Prostate gland (tissue), 2 donors: ENCODE measurements around the gene ZNF835. TPM values are rescaled to one million over a fixed set of nuclear protein-coding genes. Genes with fewer than 3 reads are reported as not detected.
"Not testable (repeated sequence)": the region's sequence is repeated elsewhere in the genome, so short reads cannot be mapped to it uniquely, and the experiment has no call there.

ENCODE experiments used
- DNase-seq: peaks from one replicate; pipeline ENCODE4 v3.0.0-alpha.2; 2019; ENCODE audit warnings: low spot score
- H3K27ac ChIP-seq, 2 donors: fragments of 200-600 bp; sonication (generic); 2 replicates each; pipeline ENCODE4 v1.5.1; 2017 to 2019
- H3K27me3 ChIP-seq: fragments of 200-600 bp; sonication (generic); replicated peaks from 2 replicates; pipeline ENCODE4 v1.5.1; 2019; ENCODE audit not compliant: insufficient read depth
- H3K36me3 ChIP-seq, 2 donors: fragments of 200-600 bp; sonication (generic); 1 replicate in 1 of 2; 2 replicates in 1 of 2; pipeline versions ENCODE4 v1.5.1 to v1.8.1; 2017 to 2019
- H3K4me1 ChIP-seq: fragments of 200-600 bp; sonication (generic); replicated peaks from 2 replicates; pipeline ENCODE4 v1.5.1; 2019
- H3K4me3 ChIP-seq, 2 donors: fragments of 200-600 bp; sonication (generic); 2 replicates each; pipeline ENCODE4 v1.5.1; 2017 to 2019
- H3K9me3 ChIP-seq: fragments of 200-600 bp; sonication (generic); 2 replicates; pipeline ENCODE4 v1.5.1; 2017
- POLR2A ChIP-seq: fragments of 450-650 bp; IDR thresholded peaks from one replicate; pipeline ENCODE4 v1.6.1; 2016; ENCODE audit warnings: antibody characterized with exemption, mild to moderate bottlenecking
- POLR2AphosphoS5 ChIP-seq: sonication (generic); formaldehyde crosslinking; IDR thresholded peaks from one replicate; pipeline ENCODE4 v1.6.1; 2017; ENCODE audit warnings: antibody characterized with exemption
- WGBS: methylation state at CpG from one replicate; pipeline ENCODE4 v1.1.5; 2018; 5-methylcytosine and 5-hydroxymethylcytosine counted together
- intact Hi-C: fragments of 100-400 bp; cut with DNase I; formaldehyde crosslinking; loops from one replicate; pipeline ENCODE4 v1.14.2; 2022
- total RNA-seq, 2 donors: library from RNA; depleted of rRNA; stranded (reverse); fragments of >200 nt; gene quantifications; one replicate each; pipeline ENCODE4 v1.1.0, GENCODE V29; 2016
- TF ChIP-seq, protein P1 (sequence below), 4 experiments: fragments of 200-600 bp in 2 of 4; fragments of 450-650 bp in 2 of 4; sonication (generic) in 2 of 4; IDR thresholded peaks; 1 replicate in 3 of 4; 2 replicates in 1 of 4; pipeline ENCODE4 v1.5.1; 2016 to 2019; ENCODE audit warnings: antibody characterized with exemption in 4 of 4, mild to moderate bottlenecking in 2 of 4, moderate library complexity in 2 of 4

ZNF835 gene
- total RNA-seq, 2 donors from 2014 or later: 2.5 to 4.5 TPM

DNA sequence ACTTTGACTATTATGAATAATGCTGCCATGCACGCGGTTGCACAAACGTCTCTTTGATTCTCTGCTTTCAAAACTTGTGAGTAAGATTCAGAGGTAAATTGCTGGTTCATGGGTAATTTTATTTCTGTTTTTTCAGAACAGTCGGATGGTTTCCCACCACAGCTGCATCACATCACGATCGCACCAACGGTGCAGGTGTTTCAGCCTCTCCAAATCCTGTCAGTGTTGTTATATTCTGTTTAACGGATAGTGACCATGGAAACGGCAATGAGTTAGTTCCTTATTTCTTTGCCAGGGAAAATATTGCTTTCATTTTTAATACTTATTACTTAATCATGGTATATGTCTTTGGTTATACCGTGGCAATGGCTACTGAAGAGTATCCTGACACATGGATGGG is 19.1 kb upstream of the ZNF835 start:
- WGBS: 85% methylated on average over 10 of the region's 10 CpGs
- no peak for DNase-seq
- Histone ChIP-seq H3K27ac (no peak overlapping the region), H3K4me1 (no peaks in the 10 kb centered on the region), H3K36me3 (no peaks in the 10 kb centered on the region), H3K27me3 (no peaks in the 10 kb centered on the region), H3K4me3 (no peak overlapping the region), H3K9me3 (no peaks in the 10 kb centered on the region)
- TF ChIP-seq POLR2AphosphoS5: no peak
- TF ChIP-seq, protein P1, sequence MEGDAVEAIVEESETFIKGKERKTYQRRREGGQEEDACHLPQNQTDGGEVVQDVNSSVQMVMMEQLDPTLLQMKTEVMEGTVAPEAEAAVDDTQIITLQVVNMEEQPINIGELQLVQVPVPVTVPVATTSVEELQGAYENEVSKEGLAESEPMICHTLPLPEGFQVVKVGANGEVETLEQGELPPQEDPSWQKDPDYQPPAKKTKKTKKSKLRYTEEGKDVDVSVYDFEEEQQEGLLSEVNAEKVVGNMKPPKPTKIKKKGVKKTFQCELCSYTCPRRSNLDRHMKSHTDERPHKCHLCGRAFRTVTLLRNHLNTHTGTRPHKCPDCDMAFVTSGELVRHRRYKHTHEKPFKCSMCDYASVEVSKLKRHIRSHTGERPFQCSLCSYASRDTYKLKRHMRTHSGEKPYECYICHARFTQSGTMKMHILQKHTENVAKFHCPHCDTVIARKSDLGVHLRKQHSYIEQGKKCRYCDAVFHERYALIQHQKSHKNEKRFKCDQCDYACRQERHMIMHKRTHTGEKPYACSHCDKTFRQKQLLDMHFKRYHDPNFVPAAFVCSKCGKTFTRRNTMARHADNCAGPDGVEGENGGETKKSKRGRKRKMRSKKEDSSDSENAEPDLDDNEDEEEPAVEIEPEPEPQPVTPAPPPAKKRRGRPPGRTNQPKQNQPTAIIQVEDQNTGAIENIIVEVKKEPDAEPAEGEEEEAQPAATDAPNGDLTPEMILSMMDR (IDR thresholded peaks at IDR 0.05): no peak
- TF ChIP-seq POLR2A: no peak
- intact Hi-C loops: no loop called here

DNA sequence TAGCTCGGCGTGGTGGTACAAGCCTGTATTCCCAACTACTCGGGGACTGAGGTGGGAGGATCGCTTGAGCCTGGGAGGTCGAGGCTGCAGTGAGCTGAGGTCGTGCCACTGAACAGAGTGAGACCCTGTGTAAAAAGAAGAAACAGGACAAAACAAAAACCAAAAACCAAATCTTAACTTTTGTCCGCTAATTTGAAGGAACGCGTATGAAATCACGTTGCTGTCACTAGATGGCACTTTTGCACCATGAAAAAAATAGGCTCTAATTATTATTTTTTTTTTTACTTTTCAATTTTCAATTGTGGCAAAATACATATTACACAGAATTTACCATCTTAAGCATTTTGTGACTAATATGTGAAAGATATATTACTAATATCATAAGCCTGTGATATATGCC is 17.6 kb upstream of the ZNF835 start:
- DNase-seq: no peak
- no peak overlapping the region for H3K4me3 ChIP-seq
- H3K9me3 ChIP-seq: no peaks in the 10 kb centered on the region
- no peak overlapping the region for H3K27ac ChIP-seq
- no peaks in the 10 kb centered on the region for H3K36me3 ChIP-seq
- TF ChIP-seq POLR2A (no peak), POLR2AphosphoS5 (no peak)
- TF ChIP-seq, protein P1 (IDR thresholded peaks at IDR 0.05): no peak
- no peaks in the 10 kb centered on the region for H3K27me3 ChIP-seq
- no peaks in the 10 kb centered on the region for H3K4me1 ChIP-seq
- intact Hi-C loops: no loop called here
- 81% methylated on average over 10 of the region's 10 CpGs for WGBS

DNA sequence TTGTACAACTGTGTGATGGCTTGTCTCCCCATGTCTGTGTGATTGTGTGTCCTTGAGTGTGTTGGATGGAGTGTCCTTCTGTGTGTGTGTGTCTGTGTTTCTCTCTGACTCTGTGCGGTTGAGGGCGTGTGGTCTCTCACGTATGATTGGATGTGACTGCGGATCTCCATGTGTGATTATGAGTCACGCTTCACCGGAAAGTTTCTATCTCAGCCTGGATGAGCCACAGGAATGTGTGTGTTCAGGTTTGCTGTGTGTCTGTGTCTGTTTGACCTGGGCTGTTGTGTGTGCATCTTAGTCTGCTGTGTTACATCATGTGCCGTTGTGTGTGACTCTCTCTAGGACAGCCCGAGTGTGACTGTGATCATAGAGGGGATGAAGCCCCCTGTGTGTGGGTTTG is 15.5 kb upstream of the ZNF835 start:
- Histone ChIP-seq H3K9me3 (no peaks in the 10 kb centered on the region), H3K4me1 (no peaks in the 10 kb centered on the region), H3K27ac (no peak overlapping the region), H3K27me3 (no peaks in the 10 kb centered on the region), H3K4me3 (no peak overlapping the region), H3K36me3 (no peaks in the 10 kb centered on the region)
- 76% methylated on average over 8 of the region's 8 CpGs for WGBS
- DNase-seq: no peak
- intact Hi-C loops: no loop called here
- TF ChIP-seq, protein P1 (IDR thresholded peaks at IDR 0.05): no peak

DNA sequence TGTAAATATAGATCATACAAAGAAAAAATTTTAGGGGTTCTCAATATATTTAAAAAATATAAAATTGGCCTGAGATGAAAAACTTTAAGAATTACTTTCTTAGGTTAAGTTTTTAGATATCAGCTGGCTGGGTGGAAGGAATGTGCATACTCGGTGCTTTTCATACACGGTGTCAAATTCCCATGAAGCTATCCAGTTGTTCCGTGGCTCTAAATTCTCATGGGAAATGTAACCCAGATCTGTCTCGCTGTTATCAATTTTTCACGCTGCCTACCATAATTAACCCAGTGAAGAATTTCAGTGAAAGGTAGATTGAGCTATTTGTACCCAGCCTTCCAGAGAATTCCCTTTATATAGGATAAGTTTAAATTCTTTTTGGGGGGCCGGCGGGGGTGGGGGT is 11.6 kb upstream of the ZNF835 start:
- H3K4me1 ChIP-seq: no peaks in the 10 kb centered on the region
- H3K4me3 ChIP-seq: no peak overlapping the region
- DNase-seq: no peak
- H3K9me3 ChIP-seq: no peaks in the 10 kb centered on the region
- H3K27ac ChIP-seq: no peak overlapping the region
- TF ChIP-seq, protein P1 (IDR thresholded peaks at IDR 0.05): no peak
- no peak for TF ChIP-seq POLR2A
- no peaks in the 10 kb centered on the region for H3K36me3 ChIP-seq
- intact Hi-C loops: no loop called here
- no peaks in the 10 kb centered on the region for H3K27me3 ChIP-seq
- WGBS: 60% methylated on average over 7 of the region's 7 CpGs

DNA sequence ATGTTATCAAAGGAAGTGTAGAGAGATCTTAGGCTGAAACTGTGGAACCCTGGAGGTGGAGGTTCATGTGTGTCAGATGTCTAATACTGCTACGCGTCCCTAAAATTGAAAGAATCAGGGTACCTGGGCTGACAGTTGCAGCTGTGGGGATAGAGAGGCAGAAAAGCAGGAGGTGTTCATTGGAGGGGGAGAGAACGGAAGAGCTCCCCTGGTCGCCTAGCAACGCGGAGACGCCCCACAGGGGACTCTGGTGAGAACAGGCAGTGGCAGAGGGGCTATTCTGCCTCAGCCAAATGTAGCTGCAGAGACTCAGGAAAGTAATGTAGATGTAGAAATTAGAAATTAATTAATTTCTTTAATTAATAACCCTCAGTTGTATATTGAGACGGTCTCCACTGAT is 10.1 kb upstream of the ZNF835 start:
- intact Hi-C loops: no loop called here
- DNase-seq: no peak
- 52% methylated on average over 8 of the region's 8 CpGs for WGBS
- Histone ChIP-seq H3K4me3 (no peak overlapping the region), H3K36me3 (no peaks in the 10 kb centered on the region), H3K27me3 (no peaks in the 10 kb centered on the region), H3K9me3 (no peaks in the 10 kb centered on the region), H3K4me1 (no peaks in the 10 kb centered on the region), H3K27ac (no peak overlapping the region)
- no peak for TF ChIP-seq POLR2AphosphoS5

DNA sequence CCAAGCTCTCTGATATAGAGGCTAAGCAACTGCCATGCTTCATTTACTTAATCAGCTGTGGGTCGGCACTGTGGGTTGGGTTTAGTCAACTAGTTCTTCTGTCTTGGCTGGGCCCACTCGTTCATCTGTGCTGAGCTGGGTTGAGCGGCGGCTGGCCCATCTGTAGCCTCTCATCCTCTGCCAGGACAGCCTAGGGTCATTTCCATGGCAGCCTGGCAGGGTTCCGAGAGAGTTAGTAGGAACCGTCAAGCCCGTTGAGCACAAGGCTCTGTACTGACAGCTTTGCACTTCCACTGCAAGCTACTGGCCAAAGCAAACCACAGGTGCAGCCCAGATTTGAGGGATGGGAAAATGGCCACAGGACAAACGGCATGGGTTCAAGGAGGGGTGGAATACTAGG is 6.6 kb upstream of the ZNF835 start:
- WGBS: 90% methylated on average over 8 of the region's 8 CpGs
- Histone ChIP-seq H3K27ac (no peak overlapping the region), H3K9me3 (no peaks in the 10 kb centered on the region), H3K4me1 (no peaks in the 10 kb centered on the region), H3K27me3 (no peaks in the 10 kb centered on the region), H3K36me3 (no peaks in the 10 kb centered on the region), H3K4me3 (no peak overlapping the region)
- DNase-seq: no peak
- intact Hi-C loops: no loop called here
- TF ChIP-seq POLR2AphosphoS5: no peak
- TF ChIP-seq, protein P1 (IDR thresholded peaks at IDR 0.05): no peak
- no peak for TF ChIP-seq POLR2A

DNA sequence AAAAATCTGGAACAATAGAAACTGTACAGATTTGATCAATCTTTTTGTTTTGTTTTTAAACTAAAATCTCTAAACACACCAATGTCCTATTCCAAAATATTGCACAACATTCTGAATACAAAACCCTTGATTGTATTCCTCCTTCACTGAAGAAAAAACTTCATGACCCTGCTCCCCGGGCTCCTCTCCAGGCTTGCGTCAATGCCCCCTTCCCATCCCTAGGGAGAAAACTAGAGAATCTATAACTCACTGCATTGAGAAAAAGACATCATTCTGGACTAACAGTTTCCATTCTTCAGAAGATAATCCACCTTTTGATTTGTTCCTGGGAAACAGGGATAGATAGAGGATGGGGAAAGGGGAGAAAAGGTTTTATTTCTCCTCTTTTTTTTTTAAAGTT is 1.1 kb upstream of the ZNF835 start:
- H3K4me3 ChIP-seq, DNase-seq, H3K27me3 ChIP-seq, intact Hi-C loops, H3K4me1 ChIP-seq, H3K36me3 ChIP-seq, H3K9me3 ChIP-seq, H3K27ac ChIP-seq: not testable (repeated sequence)
- 94% methylated on average over 2 of the region's 2 CpGs for WGBS
